HepG2 (cell line): ENCODE measurements around the gene EP300. TPM values are rescaled to one million over a fixed set of nuclear protein-coding genes. Genes with fewer than 3 reads are reported as not detected.

Source experiments
- ATAC-seq: fragments of 200-7000 bp; cut with Tn5 transposase; 3 replicates; pipeline ENCODE4 v1.9.1; 2020; ENCODE audit warnings: mild to moderate bottlenecking, moderate library complexity
- BruUV-seq: library from RNA; stranded (reverse); fragments of 400-500 nt; replicated peaks from 2 replicates; lab custom pipeline; 2021; lab: Mats Ljungman, UMichigan
- CTCF ChIA-PET: fragments of 300-600 bp; formaldehyde crosslinking; extraction: SDS; loops from one replicate; lab custom pipeline; 2021; ENCODE audit warnings: low total read pairs, inconsistent platforms, low intra/inter-chr PET ratio; lab: Yijun Ruan, JAX
- POLR2A ChIA-PET: fragments of 350-600 bp; sonication (Branson Sonifier 250); formaldehyde crosslinking; loops from one replicate; lab custom pipeline; 2020; ENCODE audit warnings: antibody characterized with exemption, inconsistent platforms; lab: Yijun Ruan, JAX
- DNase-seq: peaks from one replicate; pipeline ENCODE4 v3.0.0-alpha.2; 2015; ENCODE audit warnings: low spot score
- FAIRE-seq: peaks from 3 replicates; lab custom pipeline; 2011; peaks lifted over from hg19 to GRCh38; lab: Jason Lieb, UNC
- H2AFZ ChIP-seq: one replicate; pipeline ENCODE4 v1.6.1; 2011; ENCODE audit warnings: low read length, inconsistent platforms
- H3K27ac ChIP-seq: fragments of 300-600 bp; 3 replicates; pipeline ENCODE4 v1.8.0; 2011; ENCODE audit warnings: mixed run types, mild to moderate bottlenecking, mixed read lengths, low read length, inconsistent platforms; ENCODE audit not compliant: insufficient read depth; ENCODE audit errors: extremely low read length
- H3K27me3 ChIP-seq, 2 experiments: fragments of 200-600 bp in 1 of 2; 2 replicates in 1 of 2; 3 replicates in 1 of 2; pipeline versions ENCODE4 v1.6.0 to v1.8.0; 2011; ENCODE audit warnings: low read length in 2 of 2, mild to moderate bottlenecking in 2 of 2, moderate library complexity in 2 of 2, inconsistent platforms in 1 of 2; ENCODE audit not compliant: insufficient read depth in 2 of 2, control insufficient read depth in 1 of 2
- H3K36me3 ChIP-seq, 2 experiments: fragments of 200-600 bp in 1 of 2; replicated peaks in 1 of 2; 2 replicates in 1 of 2; 3 replicates in 1 of 2; pipeline versions ENCODE4 v1.5.1 to v1.8.0; 2011; ENCODE audit warnings: low read length in 2 of 2, inconsistent platforms in 1 of 2; ENCODE audit not compliant: insufficient read depth in 2 of 2, control insufficient read depth in 1 of 2
- H3K4me1 ChIP-seq: 2 replicates; pipeline ENCODE4 v1.5.1; 2012; ENCODE audit warnings: low read length, inconsistent platforms; ENCODE audit not compliant: insufficient read depth
- H3K4me2 ChIP-seq: 2 replicates; pipeline ENCODE4 v1.6.0; 2011; ENCODE audit warnings: low read depth, low read length, inconsistent platforms
- H3K4me3 ChIP-seq, 3 experiments: fragments of 200-600 bp in 1 of 3; sonication (generic), shearing (Covaris generic) in 1 of 3; replicated peaks in 1 of 3; 2 replicates each; pipeline ENCODE4 v1.5.1; 2011 to 2016; ENCODE audit warnings: low read length in 3 of 3, inconsistent platforms in 2 of 3, low read depth in 2 of 3, mild to moderate bottlenecking in 2 of 3, control low read depth in 1 of 3, mixed read lengths in 1 of 3; ENCODE audit not compliant: insufficient read depth in 1 of 3
- H3K79me2 ChIP-seq: one replicate; pipeline ENCODE4 v1.6.1; 2011; ENCODE audit warnings: low read length, inconsistent platforms; ENCODE audit not compliant: insufficient read depth
- H3K9ac ChIP-seq: 2 replicates; pipeline ENCODE4 v1.6.0; 2011; ENCODE audit warnings: mild to moderate bottlenecking, low read depth, low read length, inconsistent platforms; ENCODE audit not compliant: insufficient read depth
- H3K9me3 ChIP-seq: 2 replicates; pipeline ENCODE4 v1.5.1; 2012; ENCODE audit warnings: mild to moderate bottlenecking, low read length
- H4K20me1 ChIP-seq: 2 replicates; pipeline ENCODE4 v1.6.0; 2011; ENCODE audit warnings: inconsistent platforms, mild to moderate bottlenecking, low read length, moderate library complexity; ENCODE audit not compliant: insufficient read depth
- FLYWCH1 ChIP-seq: sonication (generic); formaldehyde crosslinking; IDR thresholded peaks from 2 replicates; pipeline ENCODE4 v1.8.1; 2023; ENCODE audit warnings: mild to moderate bottlenecking, missing genetic modification reagents
- RBM22 ChIP-seq: fragments of 200-400 bp; formaldehyde crosslinking; optimal IDR thresholded peaks from 2 replicates; pipeline ENCODE3; 2017; ENCODE audit warnings: mild to moderate bottlenecking, low read length, moderate library complexity
- THYN1 ChIP-seq: sonication (generic); formaldehyde crosslinking; IDR thresholded peaks from 2 replicates; pipeline ENCODE4 v1.8.1; 2023; ENCODE audit warnings: low read depth, mild to moderate bottlenecking, moderate library complexity, missing genetic modification reagents, borderline replicate concordance
- ZNF598 ChIP-seq: sonication (generic); formaldehyde crosslinking; IDR thresholded peaks from 2 replicates; pipeline ENCODE4 v1.5.1; 2020; ENCODE audit warnings: mild to moderate bottlenecking, missing genetic modification reagents, borderline replicate concordance
- WGBS: methylation state at CpG from one replicate; pipeline ENCODE4 v1.1.6; 2017; ENCODE audit warnings: low lambda C conversion rate; 5-methylcytosine and 5-hydroxymethylcytosine counted together
- in situ Hi-C: cut with HindIII; loops from 2 replicates; pipeline ENCODE4 v1.10.0; 2017; ENCODE audit warnings: low pct_unique_long_range_greater_than_20kb; ENCODE audit not compliant: extremely low pct_ligation_motif_present
- intact Hi-C: fragments of 100-400 bp; cut with micrococcal nuclease; formaldehyde crosslinking; loops from one replicate; pipeline ENCODE4 v1.10.0; 2022; ENCODE audit not compliant: unreplicated experiment
- polyA plus RNA-seq, 8 experiments: library from polyadenylated mRNA; depleted of rRNA in 3 of 8; stranded (reverse) in 7 of 8; unstranded in 1 of 8; fragments of >200 nt; fragmentation: Illumina TruSeq in 4 of 8; extraction: Trizol in 4 of 8; gene quantifications; 2 replicates each; pipeline versions ENCODE4 v1.2.1 to v1.2.3, GENCODE V29; 2011 to 2016; ENCODE audit warnings: low read depth in 4 of 8, missing spikeins in 1 of 8, mixed read lengths in 1 of 8; ENCODE audit not compliant: insufficient read depth in 1 of 8
- total RNA-seq, 5 experiments: library from RNA; depleted of rRNA; stranded (reverse); fragments of >200 nt; fragmentation: Illumina TruSeq; extraction: Trizol; gene quantifications; 2 replicates each; pipeline ENCODE4 v1.2.3, GENCODE V29; 2016; ENCODE audit warnings: low read depth in 1 of 5
- TF ChIP-seq, protein P1 (sequence below): sonication (generic); formaldehyde crosslinking; IDR thresholded peaks from 2 replicates; pipeline ENCODE4 v1.4.0; 2020; ENCODE audit warnings: missing genetic modification reagents, borderline replicate concordance
- TF ChIP-seq, protein P2 (sequence below): sonication (generic); formaldehyde crosslinking; IDR thresholded peaks from 2 replicates; pipeline ENCODE4 v1.4.0; 2020; ENCODE audit warnings: mild to moderate bottlenecking, missing genetic modification reagents

Gene EP300
- total and polyA plus RNA-seq, 2 of the 13 experiments (the other 11 are each of a cell fraction or from before 2014, with no cell fraction given), result 13.6 to 14.9 TPM

DNA sequence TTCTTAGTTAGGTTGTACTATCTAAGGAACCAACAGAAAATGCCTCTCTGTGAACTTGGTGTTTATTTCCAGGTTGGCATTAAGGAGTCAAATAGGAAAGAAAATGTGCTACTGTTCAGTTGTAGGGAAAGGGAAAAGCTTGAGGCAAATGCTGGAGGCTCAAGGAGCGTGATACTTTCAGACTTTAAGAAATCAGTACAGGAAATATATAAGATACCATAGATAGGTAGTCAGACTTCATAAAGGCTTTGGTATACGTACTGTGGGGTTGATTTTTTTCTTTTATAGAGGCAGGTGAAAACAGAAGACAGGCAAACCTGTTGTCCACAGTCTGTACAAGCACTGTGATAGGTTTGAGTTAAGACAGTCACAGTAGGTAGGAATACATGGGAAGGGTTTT is 30.8 kb downstream of the EP300 start:
- no peak for FAIRE-seq
- CTCF ChIA-PET, result no interaction called here
- H3K79me2 ChIP-seq, result peaks cover 41% of the 10 kb centered on the region

GRCh38 chr22:41124086-41124485 is 31.7 kb downstream of the EP300 start:
- Histone ChIP-seq H3K4me1 (no peaks in the 10 kb centered on the region), H3K36me3 (peaks cover 17 to 51% of the 10 kb centered on the region in 2 experiments), H2AFZ (no peak overlapping the region), H3K9ac (no peak overlapping the region), H3K9me3 (no peaks in the 10 kb centered on the region), H3K79me2 (peaks cover 37% of the 10 kb centered on the region), H3K27me3 (no peaks in the 10 kb centered on the region), H3K4me2 (no peak overlapping the region), H3K27ac (no peak overlapping the region), H4K20me1 (0 out of 2 replicates have a peak, but pooled peaks cover 6% of the 10 kb centered on the region), H3K4me3 (no peak overlapping the region)
- DNase-seq (no peak), ATAC-seq (no peak), FAIRE-seq (no peak)
- ChIA-PET POLR2A (no interaction called here), CTCF (no interaction called here)
- in situ Hi-C loops (no loop called here), intact Hi-C loops (no loop called here)
- WGBS, result 98% methylated on average over 9 of the region's 9 CpGs
- TF ChIP-seq RBM22 (peak; percentile 62), FLYWCH1 (CRISPR knock-in tag) (no peak), THYN1 (CRISPR knock-in tag) (no peak)
- TF ChIP-seq, protein P1, sequence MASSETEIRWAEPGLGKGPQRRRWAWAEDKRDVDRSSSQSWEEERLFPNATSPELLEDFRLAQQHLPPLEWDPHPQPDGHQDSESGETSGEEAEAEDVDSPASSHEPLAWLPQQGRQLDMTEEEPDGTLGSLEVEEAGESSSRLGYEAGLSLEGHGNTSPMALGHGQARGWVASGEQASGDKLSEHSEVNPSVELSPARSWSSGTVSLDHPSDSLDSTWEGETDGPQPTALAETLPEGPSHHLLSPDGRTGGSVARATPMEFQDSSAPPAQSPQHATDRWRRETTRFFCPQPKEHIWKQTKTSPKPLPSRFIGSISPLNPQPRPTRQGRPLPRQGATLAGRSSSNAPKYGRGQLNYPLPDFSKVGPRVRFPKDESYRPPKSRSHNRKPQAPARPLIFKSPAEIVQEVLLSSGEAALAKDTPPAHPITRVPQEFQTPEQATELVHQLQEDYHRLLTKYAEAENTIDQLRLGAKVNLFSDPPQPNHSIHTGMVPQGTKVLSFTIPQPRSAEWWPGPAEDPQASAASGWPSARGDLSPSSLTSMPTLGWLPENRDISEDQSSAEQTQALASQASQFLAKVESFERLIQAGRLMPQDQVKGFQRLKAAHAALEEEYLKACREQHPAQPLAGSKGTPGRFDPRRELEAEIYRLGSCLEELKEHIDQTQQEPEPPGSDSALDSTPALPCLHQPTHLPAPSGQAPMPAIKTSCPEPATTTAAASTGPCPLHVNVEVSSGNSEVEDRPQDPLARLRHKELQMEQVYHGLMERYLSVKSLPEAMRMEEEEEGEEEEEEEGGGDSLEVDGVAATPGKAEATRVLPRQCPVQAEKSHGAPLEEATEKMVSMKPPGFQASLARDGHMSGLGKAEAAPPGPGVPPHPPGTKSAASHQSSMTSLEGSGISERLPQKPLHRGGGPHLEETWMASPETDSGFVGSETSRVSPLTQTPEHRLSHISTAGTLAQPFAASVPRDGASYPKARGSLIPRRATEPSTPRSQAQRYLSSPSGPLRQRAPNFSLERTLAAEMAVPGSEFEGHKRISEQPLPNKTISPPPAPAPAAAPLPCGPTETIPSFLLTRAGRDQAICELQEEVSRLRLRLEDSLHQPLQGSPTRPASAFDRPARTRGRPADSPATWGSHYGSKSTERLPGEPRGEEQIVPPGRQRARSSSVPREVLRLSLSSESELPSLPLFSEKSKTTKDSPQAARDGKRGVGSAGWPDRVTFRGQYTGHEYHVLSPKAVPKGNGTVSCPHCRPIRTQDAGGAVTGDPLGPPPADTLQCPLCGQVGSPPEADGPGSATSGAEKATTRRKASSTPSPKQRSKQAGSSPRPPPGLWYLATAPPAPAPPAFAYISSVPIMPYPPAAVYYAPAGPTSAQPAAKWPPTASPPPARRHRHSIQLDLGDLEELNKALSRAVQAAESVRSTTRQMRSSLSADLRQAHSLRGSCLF (CRISPR knock-in tag), result no peak
- TF ChIP-seq, protein P2, sequence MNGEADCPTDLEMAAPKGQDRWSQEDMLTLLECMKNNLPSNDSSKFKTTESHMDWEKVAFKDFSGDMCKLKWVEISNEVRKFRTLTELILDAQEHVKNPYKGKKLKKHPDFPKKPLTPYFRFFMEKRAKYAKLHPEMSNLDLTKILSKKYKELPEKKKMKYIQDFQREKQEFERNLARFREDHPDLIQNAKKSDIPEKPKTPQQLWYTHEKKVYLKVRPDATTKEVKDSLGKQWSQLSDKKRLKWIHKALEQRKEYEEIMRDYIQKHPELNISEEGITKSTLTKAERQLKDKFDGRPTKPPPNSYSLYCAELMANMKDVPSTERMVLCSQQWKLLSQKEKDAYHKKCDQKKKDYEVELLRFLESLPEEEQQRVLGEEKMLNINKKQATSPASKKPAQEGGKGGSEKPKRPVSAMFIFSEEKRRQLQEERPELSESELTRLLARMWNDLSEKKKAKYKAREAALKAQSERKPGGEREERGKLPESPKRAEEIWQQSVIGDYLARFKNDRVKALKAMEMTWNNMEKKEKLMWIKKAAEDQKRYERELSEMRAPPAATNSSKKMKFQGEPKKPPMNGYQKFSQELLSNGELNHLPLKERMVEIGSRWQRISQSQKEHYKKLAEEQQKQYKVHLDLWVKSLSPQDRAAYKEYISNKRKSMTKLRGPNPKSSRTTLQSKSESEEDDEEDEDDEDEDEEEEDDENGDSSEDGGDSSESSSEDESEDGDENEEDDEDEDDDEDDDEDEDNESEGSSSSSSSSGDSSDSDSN (CRISPR knock-in tag), result no peak
- no TSS peak for BruUV-seq

More for the DNA sequence above, 30.8 kb downstream of the EP300 start:
- 99% methylated on average over 2 of the region's 2 CpGs for WGBS
- intact Hi-C loops, result no loop called here
- Histone ChIP-seq H3K9ac (no peak overlapping the region), H3K4me3 (no peak overlapping the region), H3K4me1 (no peaks in the 10 kb centered on the region), H3K36me3 (peaks cover 23 to 50% of the 10 kb centered on the region in 2 experiments), H4K20me1 (peaks cover 6% of the 10 kb centered on the region; the same call in 1 of the 2 replicates)
- BruUV-seq, result no TSS peak
- TF ChIP-seq ZNF598, result no peak
- TF ChIP-seq, all 625 proteins: peak for 0
- DNase-seq (no peak), ATAC-seq (no peak)
- H3K9me3 ChIP-seq, result no peaks in the 10 kb centered on the region
- no peaks in the 10 kb centered on the region for H3K27me3 ChIP-seq
- H2AFZ ChIP-seq, result no peak overlapping the region
- POLR2A ChIA-PET, result no interaction called here
- H3K4me2 ChIP-seq, result no peak overlapping the region
- no peak overlapping the region for H3K27ac ChIP-seq
- in situ Hi-C loops, result no loop called here
